Measurements from ENCODE around the gene PLEKHG1.

Gene PLEKHG1

DNA sequence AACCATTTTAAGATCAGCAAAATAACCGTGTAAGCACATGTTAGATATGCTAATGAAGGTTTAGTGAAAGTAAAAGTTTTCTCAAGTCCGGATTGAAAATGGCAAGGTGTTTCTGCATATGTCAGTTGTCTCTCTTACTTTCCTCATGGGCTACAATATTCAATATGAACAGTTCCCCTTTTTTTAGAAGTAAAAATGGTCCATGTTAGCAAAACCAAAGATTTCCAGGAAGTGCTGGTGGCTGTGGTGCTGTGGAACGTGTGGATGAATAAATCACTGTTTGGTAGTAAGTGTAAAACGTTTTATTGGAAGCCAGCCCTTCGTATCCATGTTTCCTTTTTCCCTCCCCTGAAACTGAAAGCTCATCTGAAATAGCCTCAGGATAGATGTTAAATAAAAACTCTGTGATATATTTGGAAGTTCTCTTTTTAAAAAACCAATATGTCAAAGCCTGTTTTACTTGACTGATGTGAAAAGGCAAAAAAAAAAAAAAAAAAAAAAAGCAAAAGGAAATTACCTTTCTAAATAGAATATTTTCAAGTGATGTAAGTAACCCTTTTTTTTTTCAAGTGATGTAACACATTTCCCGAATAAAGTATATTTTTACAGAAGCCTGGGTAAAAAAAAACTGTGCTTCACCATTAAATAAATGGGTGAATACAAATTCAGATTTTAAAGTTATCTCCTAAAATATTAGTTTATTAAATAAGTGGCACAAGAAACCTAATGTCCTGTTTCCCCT, 41.9 kb downstream of the PLEKHG1 start:
- DNase-seq, result no peak

DNA sequence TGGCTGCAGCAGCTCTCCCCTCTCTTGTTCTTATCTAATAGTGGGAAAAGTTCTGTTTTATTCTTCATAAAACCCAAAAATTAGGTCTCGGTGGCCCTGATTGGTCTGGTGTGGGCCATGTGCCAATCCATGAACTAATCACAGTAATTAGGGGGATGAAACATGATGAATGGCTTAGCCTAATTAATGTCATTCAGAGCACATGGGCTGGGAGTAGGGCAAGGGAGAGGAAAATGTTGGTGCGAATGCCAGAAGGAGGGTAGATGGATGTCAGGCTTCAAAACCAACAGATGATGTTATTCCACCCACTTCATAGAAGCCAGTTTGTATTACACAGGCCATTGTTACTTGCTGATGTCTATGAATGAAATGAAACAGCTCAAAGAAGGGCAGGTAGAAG, 46.5 kb downstream of the PLEKHG1 start:
- no peak for DNase-seq

DNA sequence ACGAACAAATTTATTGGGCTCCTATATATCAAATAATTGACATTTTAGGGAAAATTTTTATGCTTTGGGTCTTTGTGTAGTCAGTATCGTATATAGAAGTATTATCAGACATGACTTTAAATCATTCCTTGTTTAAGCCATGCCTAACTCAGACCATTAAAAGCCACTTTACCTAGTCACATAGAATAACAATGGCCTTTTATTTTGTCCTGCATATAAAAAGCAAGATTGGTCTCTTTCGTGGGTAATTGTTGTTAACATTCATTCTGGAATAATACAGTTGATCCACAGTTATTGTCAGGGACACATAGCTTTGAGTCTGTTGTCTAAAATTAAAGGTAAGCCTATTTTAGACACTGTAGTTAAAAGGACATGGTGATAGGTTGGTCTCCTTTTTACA, 47.4 kb downstream of the PLEKHG1 start:
- DNase-seq, result no peak
